Kidney (tissue), 14 donors: ENCODE data around the gene LCLAT1. TPM values are rescaled to one million over a fixed set of nuclear protein-coding genes. Genes with fewer than 3 reads are reported as not detected.

Experiments used
- DNase-seq, 5 donors: peaks; one replicate each; pipeline ENCODE4 v3.0.0-alpha.2; 2013 to 2020
- FAIRE-seq: peaks from 2 replicates; lab custom pipeline; 2012; peaks lifted over from hg19 to GRCh38; lab: Jason Lieb, UNC
- H3K27ac ChIP-seq, 2 donors: one replicate each; pipeline ENCODE4 v1.7.0; 2013; ENCODE audit warnings: low read depth in 2 of 2, low read length in 2 of 2, inconsistent platforms in 1 of 2
- H3K27me3 ChIP-seq: one replicate; pipeline ENCODE4 v1.7.1; 2013; ENCODE audit warnings: low read length, inconsistent platforms; ENCODE audit not compliant: control insufficient read depth, insufficient read depth
- H3K36me3 ChIP-seq, 3 donors: one replicate each; pipeline versions ENCODE4 v1.7.0 to v1.7.1; 2013; ENCODE audit warnings: low read length in 3 of 3, control low read depth in 1 of 3, inconsistent platforms in 1 of 3; ENCODE audit not compliant: insufficient read depth in 3 of 3, control insufficient read depth in 2 of 3
- H3K4me1 ChIP-seq, 3 donors: one replicate each; pipeline versions ENCODE4 v1.7.0 to v1.7.1; 2013; ENCODE audit warnings: low read length in 3 of 3, inconsistent platforms in 1 of 3, low read depth in 1 of 3; ENCODE audit not compliant: control insufficient read depth in 2 of 3, insufficient read depth in 2 of 3
- H3K4me3 ChIP-seq, 3 donors: one replicate each; pipeline versions ENCODE4 v1.7.0 to v1.8.1; 2013; ENCODE audit warnings: low read length in 3 of 3, control low read depth in 1 of 3, inconsistent platforms in 1 of 3
- H3K9ac ChIP-seq, 3 donors: one replicate each; pipeline versions ENCODE4 v1.7.0 to v1.7.1; 2013; ENCODE audit warnings: low read length in 3 of 3, control low read depth in 1 of 3, inconsistent platforms in 1 of 3
- H3K9me3 ChIP-seq, 3 donors: one replicate each; pipeline versions ENCODE4 v1.7.0 to v1.7.1; 2013; ENCODE audit warnings: low read length in 3 of 3, control low read depth in 1 of 3, inconsistent platforms in 1 of 3; ENCODE audit not compliant: control insufficient read depth in 2 of 3, insufficient read depth in 1 of 3
- CTCF ChIP-seq: IDR thresholded peaks from 3 replicates; pipeline ENCODE4 v1.5.1; 2012; ENCODE audit warnings: mild to moderate bottlenecking, moderate library complexity, borderline replicate concordance; ENCODE audit not compliant: insufficient read depth; ENCODE audit errors: extremely low read depth
- intact Hi-C: fragments of 100-400 bp; cut with DNase I; formaldehyde crosslinking; loops from one replicate; pipeline ENCODE4 v1.11.1; 2022
- polyA plus RNA-seq: library from polyadenylated mRNA; stranded (reverse); fragments of 350-450 nt; fragmentation: Illumina TruSeq; extraction: RNeasy Lipid Tissue Mini Kit (QIAGEN cat#74804); gene quantifications from one replicate; pipeline ENCODE4 v1.2.3, GENCODE V29; 2014; ENCODE audit warnings: low read depth, low replicate concordance; ENCODE audit not compliant: insufficient read depth
- total RNA-seq: library from RNA; stranded (reverse); fragmentation: NEBNext Ultra II Directional; extraction: Animal tissue kit (Norgen Biotek cat#: 25700); gene quantifications from one replicate; pipeline ENCODE4 v1.2.1, GENCODE V29; 2021
- donor health status: control.
- donor health status: control.
- donor health status: control.
- donor health status: control.
- donor health status: control.
- donor health status: DM: yes; HTN: yes; CAD: no.
- donor health status: Normal renal cell carcinoma (clear cell type).

LCLAT1 gene
- total and polyA plus RNA-seq, 2 donors from 2014 or later = 5.6 to 19.4 TPM

GRCh38 chr2:30548386-30548785 is 101.3 kb downstream of the LCLAT1 start:
- no peaks in the 10 kb centered on the region for H3K36me3 ChIP-seq
- H3K27me3 ChIP-seq = no peaks in the 10 kb centered on the region
- no peak overlapping the region for H3K27ac ChIP-seq
- H3K4me1 ChIP-seq = peaks cover 2 to 4% (median 3%) of the 10 kb centered on the region in 3 donors
- intact Hi-C loops = no loop called here
- no peak for FAIRE-seq
- no peak for TF ChIP-seq CTCF
- no peak overlapping the region for H3K9ac ChIP-seq
- no peaks in the 10 kb centered on the region for H3K9me3 ChIP-seq
- H3K4me3 ChIP-seq = no peak overlapping the region
- no peak for DNase-seq

GRCh38 chr2:30549096-30549495 is 102.0 kb downstream of the LCLAT1 start:
- no peak for TF ChIP-seq CTCF
- H3K9me3 ChIP-seq = no peaks in the 10 kb centered on the region
- DNase-seq (no peak), FAIRE-seq (no peak)
- H3K36me3 ChIP-seq = no peaks in the 10 kb centered on the region
- no peak overlapping the region for H3K4me3 ChIP-seq
- intact Hi-C loops = no loop called here
- H3K27me3 ChIP-seq = no peaks in the 10 kb centered on the region
- no peak overlapping the region for H3K9ac ChIP-seq
- H3K27ac ChIP-seq = no peak overlapping the region
- peaks cover 2 to 4% (median 3%) of the 10 kb centered on the region in 3 donors for H3K4me1 ChIP-seq

GRCh38 chr2:30559544-30560275 is 112.7 kb downstream of the LCLAT1 start:
- Histone ChIP-seq H3K27ac (no peak overlapping the region), H3K27me3 (no peaks in the 10 kb centered on the region), H3K36me3 (no peaks in the 10 kb centered on the region), H3K4me3 (no peak overlapping the region), H3K9me3 (no peaks in the 10 kb centered on the region), H3K9ac (no peak overlapping the region), H3K4me1 (no peaks in the 10 kb centered on the region)
- FAIRE-seq = no peak
- intact Hi-C loops = no loop called here
- DNase-seq = no peak
- TF ChIP-seq CTCF = no peak
